Panc1 (cell line): ENCODE measurements around the gene PAFAH1B1. TPM values are rescaled to one million over a fixed set of nuclear protein-coding genes. Genes with fewer than 3 reads are reported as not detected.
A peak's percentile ranks its signal among the peaks of the same experiment; 100 is the strongest.

ENCODE experiments used
- ATAC-seq: fragments of 200-7000 bp; cut with Tn5 transposase; 2 replicates; pipeline ENCODE4 v1.9.1; 2020; ENCODE audit warnings: mild to moderate bottlenecking, moderate library complexity
- BruUV-seq: library from RNA; stranded (reverse); fragments of 400-500 nt; replicated peaks from 2 replicates; lab custom pipeline; 2021; lab: Mats Ljungman, UMichigan
- CTCF ChIA-PET: fragments of 300-600 bp; sonication (Branson Sonifier 250); formaldehyde crosslinking; loops from one replicate; lab custom pipeline; 2022; ENCODE audit warnings: antibody characterized with exemption; lab: Charles Lee
- POLR2A ChIA-PET: fragments of 300-600 bp; sonication (Branson Sonifier 250); formaldehyde crosslinking; loops from one replicate; lab custom pipeline; 2022; ENCODE audit warnings: antibody characterized with exemption; lab: Charles Lee
- DNase-seq: peaks from one replicate; pipeline ENCODE4 v3.0.0-alpha.2; 2010; ENCODE audit warnings: low read depth, low spot score
- H3K27ac ChIP-seq: 2 replicates; pipeline ENCODE4 v1.5.1; 2011; ENCODE audit warnings: mild to moderate bottlenecking, low read length, inconsistent platforms
- H3K27me3 ChIP-seq: fragments of 200-500 bp; sonication (Bioruptor generic); 2 replicates; pipeline ENCODE4 v1.6.0; 2014; ENCODE audit warnings: low read length, inconsistent platforms; ENCODE audit not compliant: control insufficient read depth, insufficient read depth
- H3K36me3 ChIP-seq: fragments of 200-500 bp; sonication (Bioruptor generic); 2 replicates; pipeline ENCODE4 v1.5.1; 2014; ENCODE audit warnings: inconsistent platforms, mild to moderate bottlenecking, low read length, moderate library complexity; ENCODE audit not compliant: control insufficient read depth, insufficient read depth
- H3K4me1 ChIP-seq: 2 replicates; pipeline ENCODE4 v1.5.1; 2011; ENCODE audit warnings: inconsistent platforms, mild to moderate bottlenecking, low read length, moderate library complexity; ENCODE audit not compliant: control insufficient read depth, insufficient read depth
- H3K4me3 ChIP-seq, 2 experiments: 2 replicates each; pipeline ENCODE4 v1.5.1; 2011 to 2012; ENCODE audit warnings: low read depth in 2 of 2, low read length in 2 of 2, mild to moderate bottlenecking in 2 of 2, inconsistent platforms in 1 of 2, moderate library complexity in 1 of 2
- H3K9me3 ChIP-seq: fragments of 200-500 bp; sonication (Bioruptor generic); 2 replicates; pipeline ENCODE4 v1.5.1; 2014; ENCODE audit warnings: low read depth, mild to moderate bottlenecking, inconsistent platforms, low read length, moderate library complexity; ENCODE audit not compliant: control insufficient read depth, insufficient read depth
- POLR2AphosphoS5 ChIP-seq: IDR thresholded peaks from 2 replicates; pipeline ENCODE4 v1.6.1; 2012; ENCODE audit warnings: mild to moderate bottlenecking, low read depth, low read length, moderate library complexity
- SIN3A ChIP-seq: IDR thresholded peaks from 2 replicates; pipeline ENCODE4 v1.6.1; 2012; ENCODE audit warnings: low read depth, mild to moderate bottlenecking, low read length, moderate library complexity, borderline replicate concordance; ENCODE audit not compliant: insufficient read depth
- TCF7L2 ChIP-seq: IDR thresholded peaks from 2 replicates; pipeline ENCODE4 v1.6.1; 2011; ENCODE audit warnings: mild to moderate bottlenecking, low read depth, low read length, inconsistent platforms
- in situ Hi-C: cut with HindIII; loops from 2 replicates; pipeline ENCODE4 v1.10.0; 2016; ENCODE audit warnings: low sequenced_read_pairs, low pct_unique_long_range_greater_than_20kb
- intact Hi-C: fragments of 100-400 bp; cut with micrococcal nuclease; formaldehyde crosslinking; loops from one replicate; pipeline ENCODE4 v1.10.0; 2022; ENCODE audit not compliant: unreplicated experiment
- total RNA-seq: library from RNA; stranded (reverse); gene quantifications from one replicate; pipeline ENCODE4 v1.2.1, GENCODE V29; 2021; ENCODE audit not compliant: unreplicated experiment
- TF ChIP-seq, protein P1 (sequence below): fragments of 450-650 bp; IDR thresholded peaks from 2 replicates; pipeline ENCODE4 v1.5.1; 2017; ENCODE audit warnings: mild to moderate bottlenecking
- TF ChIP-seq, protein P2 (sequence below), 2 experiments: IDR thresholded peaks; 2 replicates each; pipeline ENCODE4 v1.6.1; 2011 to 2012; ENCODE audit warnings: low read depth in 2 of 2, control low read depth in 1 of 2, low read length in 1 of 2, mild to moderate bottlenecking in 1 of 2, moderate library complexity in 1 of 2; ENCODE audit not compliant: insufficient read depth in 1 of 2

Gene PAFAH1B1
- total RNA-seq, 1 experiment from 2014 or later, result 120 TPM

DNA sequence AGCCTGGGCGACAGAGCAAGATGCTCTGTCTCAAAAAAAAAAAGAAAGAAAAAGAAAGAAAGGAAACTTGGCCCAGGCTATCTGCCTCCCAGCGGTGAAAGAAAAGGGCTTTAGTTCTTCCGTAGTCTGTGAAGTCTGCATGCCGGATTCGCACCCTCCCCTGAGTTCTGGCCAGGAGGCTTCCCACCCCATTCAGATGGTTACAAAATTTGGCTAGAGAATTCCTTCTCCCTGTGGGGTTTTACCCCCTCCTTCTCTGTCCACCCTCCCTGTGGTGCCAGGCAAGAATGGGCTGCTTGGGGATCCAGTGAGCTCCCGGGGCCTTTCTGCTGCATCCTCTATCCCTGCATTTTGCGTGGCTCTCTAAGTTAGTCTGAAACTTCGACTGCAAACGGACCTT, 37.8 kb downstream of the PAFAH1B1 start:
- no TSS peak for BruUV-seq
- TF ChIP-seq TCF7L2, result no peak
- no peak for TF ChIP-seq POLR2AphosphoS5
- TF ChIP-seq, protein P1, sequence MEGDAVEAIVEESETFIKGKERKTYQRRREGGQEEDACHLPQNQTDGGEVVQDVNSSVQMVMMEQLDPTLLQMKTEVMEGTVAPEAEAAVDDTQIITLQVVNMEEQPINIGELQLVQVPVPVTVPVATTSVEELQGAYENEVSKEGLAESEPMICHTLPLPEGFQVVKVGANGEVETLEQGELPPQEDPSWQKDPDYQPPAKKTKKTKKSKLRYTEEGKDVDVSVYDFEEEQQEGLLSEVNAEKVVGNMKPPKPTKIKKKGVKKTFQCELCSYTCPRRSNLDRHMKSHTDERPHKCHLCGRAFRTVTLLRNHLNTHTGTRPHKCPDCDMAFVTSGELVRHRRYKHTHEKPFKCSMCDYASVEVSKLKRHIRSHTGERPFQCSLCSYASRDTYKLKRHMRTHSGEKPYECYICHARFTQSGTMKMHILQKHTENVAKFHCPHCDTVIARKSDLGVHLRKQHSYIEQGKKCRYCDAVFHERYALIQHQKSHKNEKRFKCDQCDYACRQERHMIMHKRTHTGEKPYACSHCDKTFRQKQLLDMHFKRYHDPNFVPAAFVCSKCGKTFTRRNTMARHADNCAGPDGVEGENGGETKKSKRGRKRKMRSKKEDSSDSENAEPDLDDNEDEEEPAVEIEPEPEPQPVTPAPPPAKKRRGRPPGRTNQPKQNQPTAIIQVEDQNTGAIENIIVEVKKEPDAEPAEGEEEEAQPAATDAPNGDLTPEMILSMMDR, result no peak
- TF ChIP-seq, protein P2, sequence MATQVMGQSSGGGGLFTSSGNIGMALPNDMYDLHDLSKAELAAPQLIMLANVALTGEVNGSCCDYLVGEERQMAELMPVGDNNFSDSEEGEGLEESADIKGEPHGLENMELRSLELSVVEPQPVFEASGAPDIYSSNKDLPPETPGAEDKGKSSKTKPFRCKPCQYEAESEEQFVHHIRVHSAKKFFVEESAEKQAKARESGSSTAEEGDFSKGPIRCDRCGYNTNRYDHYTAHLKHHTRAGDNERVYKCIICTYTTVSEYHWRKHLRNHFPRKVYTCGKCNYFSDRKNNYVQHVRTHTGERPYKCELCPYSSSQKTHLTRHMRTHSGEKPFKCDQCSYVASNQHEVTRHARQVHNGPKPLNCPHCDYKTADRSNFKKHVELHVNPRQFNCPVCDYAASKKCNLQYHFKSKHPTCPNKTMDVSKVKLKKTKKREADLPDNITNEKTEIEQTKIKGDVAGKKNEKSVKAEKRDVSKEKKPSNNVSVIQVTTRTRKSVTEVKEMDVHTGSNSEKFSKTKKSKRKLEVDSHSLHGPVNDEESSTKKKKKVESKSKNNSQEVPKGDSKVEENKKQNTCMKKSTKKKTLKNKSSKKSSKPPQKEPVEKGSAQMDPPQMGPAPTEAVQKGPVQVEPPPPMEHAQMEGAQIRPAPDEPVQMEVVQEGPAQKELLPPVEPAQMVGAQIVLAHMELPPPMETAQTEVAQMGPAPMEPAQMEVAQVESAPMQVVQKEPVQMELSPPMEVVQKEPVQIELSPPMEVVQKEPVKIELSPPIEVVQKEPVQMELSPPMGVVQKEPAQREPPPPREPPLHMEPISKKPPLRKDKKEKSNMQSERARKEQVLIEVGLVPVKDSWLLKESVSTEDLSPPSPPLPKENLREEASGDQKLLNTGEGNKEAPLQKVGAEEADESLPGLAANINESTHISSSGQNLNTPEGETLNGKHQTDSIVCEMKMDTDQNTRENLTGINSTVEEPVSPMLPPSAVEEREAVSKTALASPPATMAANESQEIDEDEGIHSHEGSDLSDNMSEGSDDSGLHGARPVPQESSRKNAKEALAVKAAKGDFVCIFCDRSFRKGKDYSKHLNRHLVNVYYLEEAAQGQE (IDR thresholded peaks at IDR 0.05; ENCODE audit: insufficient read depth in 1 of 2, low read depth in 2 of 2, low read length in 1 of 2), result no peak
- TF ChIP-seq SIN3A, result no peak
- POLR2A ChIA-PET, result no interaction called here

DNA sequence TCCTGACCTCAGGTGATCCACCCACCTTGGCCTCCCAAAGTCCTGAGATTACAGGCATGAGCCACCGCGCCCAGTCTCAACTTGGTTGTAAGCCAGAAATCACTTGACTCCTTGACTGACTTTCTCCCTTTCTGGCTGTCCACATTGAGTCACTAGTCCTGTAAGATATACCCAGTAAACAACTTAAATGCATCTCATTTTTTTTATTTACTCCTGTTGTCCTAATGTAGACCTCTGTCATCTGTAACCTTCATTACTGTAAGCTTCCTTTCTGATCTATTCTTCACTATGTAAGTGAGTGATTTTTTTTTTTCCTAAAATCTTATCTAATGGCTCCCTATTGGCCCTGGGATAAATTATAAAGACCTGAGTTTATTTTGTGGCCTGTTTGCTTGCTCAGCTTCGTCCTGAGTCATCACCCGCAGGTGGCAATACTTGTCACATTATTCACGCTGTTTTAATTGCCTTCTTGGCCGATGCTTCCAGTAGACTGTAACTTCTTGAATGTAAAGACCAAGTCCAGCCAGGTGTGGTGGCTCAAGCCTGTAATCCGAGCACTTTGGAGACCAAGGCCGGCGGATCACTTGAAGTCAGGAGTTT, 41.0 kb downstream of the PAFAH1B1 start:
- no TSS peak for BruUV-seq
- Histone ChIP-seq H3K27ac (no peak overlapping the region; the same call in 1 of the 2 replicates), H3K4me3 (no peak overlapping the region), H3K36me3 (peaks cover 9% of the 10 kb centered on the region; the same call in 1 of the 2 replicates), H3K27me3 (no peaks in the 10 kb centered on the region), H3K9me3 (no peaks in the 10 kb centered on the region), H3K4me1 (peaks cover 40% of the 10 kb centered on the region)
- in situ Hi-C loops, result no loop called here
- ChIA-PET POLR2A (no interaction called here), CTCF (no interaction called here)
- DNase-seq, result peak; percentile 96
- TF ChIP-seq POLR2AphosphoS5 (peak; percentile 34; the same call in 1 of the 2 replicates), SIN3A (no peak)
- intact Hi-C loops, result no loop called here
- ATAC-seq, result peak; percentile 92

More for the DNA sequence above, 37.8 kb downstream of the PAFAH1B1 start:
- Histone ChIP-seq H3K36me3 (no peaks in the 10 kb centered on the region; the same call in 1 of the 2 replicates), H3K4me3 (no peak overlapping the region), H3K27ac (no peak overlapping the region), H3K9me3 (no peaks in the 10 kb centered on the region), H3K4me1 (peaks cover 35% of the 10 kb centered on the region), H3K27me3 (no peaks in the 10 kb centered on the region)
- CTCF ChIA-PET, result no interaction called here
- ATAC-seq (no peak), DNase-seq (no peak)
- in situ Hi-C loops (no loop called here), intact Hi-C loops (no loop called here)

DNA sequence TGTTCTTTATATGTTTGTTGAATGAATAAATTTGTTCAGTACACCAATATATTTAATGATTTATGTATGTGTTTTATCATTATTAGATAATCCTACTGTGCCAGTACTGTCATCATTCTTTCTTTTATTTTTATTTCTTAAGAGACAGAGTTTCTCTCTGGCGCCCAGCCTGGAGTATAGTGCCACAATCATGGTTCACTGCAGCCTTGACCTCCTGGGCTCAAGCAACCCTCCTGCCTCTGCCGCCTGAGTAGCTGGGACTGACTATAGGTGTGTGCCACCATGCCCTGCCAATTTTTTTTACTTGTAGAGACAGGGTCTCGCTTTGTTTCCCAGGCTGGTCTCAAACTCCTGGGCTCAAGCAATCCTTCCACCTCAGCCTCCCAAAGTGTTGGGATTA, 41.8 kb downstream of the PAFAH1B1 start:
- no peak for ATAC-seq
- no peak for DNase-seq
- Histone ChIP-seq H3K4me3 (no peak overlapping the region), H3K4me1 (peaks cover 40% of the 10 kb centered on the region), H3K36me3 (peaks cover 9% of the 10 kb centered on the region; the same call in 1 of the 2 replicates), H3K27me3 (no peaks in the 10 kb centered on the region), H3K9me3 (no peaks in the 10 kb centered on the region), H3K27ac (no peak overlapping the region)
- ChIA-PET CTCF (no interaction called here), POLR2A (no interaction called here)
- in situ Hi-C loops, result no loop called here
- TF ChIP-seq, protein P1, result no peak
- no peak for TF ChIP-seq SIN3A
- TF ChIP-seq TCF7L2, result no peak
- TF ChIP-seq, protein P2 (IDR thresholded peaks at IDR 0.05; ENCODE audit: insufficient read depth in 1 of 2, low read depth in 2 of 2, low read length in 1 of 2), result no peak
- TF ChIP-seq POLR2AphosphoS5, result no peak
- intact Hi-C loops, result no loop called here
- BruUV-seq, result no TSS peak
